GM18520 (cell line): ENCODE measurements around the gene TOM1.

Source experiments
- ATAC-seq: cut with Tn5 transposase; IDR thresholded peaks from one replicate; pipeline ENCODE4 v1.9.1; 2021; ENCODE audit not compliant: unreplicated experiment

The TOM1 gene

DNA sequence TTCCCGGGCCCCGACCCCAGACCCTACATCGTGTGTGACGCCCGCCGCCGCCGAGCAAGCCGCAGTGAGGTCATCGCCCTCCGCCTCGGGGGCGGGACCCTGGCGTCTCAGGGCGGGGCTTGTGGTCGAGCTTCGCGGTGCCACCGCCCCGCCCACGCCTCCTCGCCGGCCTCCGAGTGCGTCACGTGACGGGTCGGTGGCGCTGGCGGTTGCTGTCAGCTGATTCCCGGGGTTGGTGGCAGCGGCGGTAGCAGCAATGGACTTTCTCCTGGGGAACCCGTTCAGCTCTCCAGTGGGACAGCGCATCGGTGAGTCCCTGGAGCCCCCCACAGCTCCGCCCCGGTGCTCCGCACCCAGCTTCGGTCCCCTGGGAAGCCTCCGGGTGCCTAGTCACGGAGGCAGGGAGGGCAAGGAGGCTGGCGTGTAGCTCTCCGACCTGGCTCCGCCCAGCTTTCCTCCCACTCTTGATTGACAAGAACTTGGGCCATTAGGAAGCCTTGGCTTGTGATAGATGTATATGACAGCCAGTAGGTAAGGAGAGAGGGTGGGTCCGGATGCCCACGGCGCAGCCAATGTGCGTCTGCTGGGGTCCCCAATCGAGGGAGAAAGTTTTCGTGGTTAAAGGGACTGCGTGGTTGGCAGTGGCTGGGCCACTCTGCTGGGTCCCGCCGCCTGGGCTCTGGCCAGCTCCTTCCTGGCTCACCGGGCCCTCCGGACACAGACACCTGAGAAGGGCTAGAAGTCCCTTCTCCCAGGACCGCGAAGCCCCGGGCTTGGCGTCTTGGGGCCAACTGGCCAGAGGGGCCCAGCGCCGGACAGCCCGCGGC lies at the start of gene TOM1:
TOM1 (plus strand) TSS at position 222 of the 827 bp plus-strand sequence; CDS start at position 257, 35 bp downstream.
- ATAC-seq: peak; percentile 95

DNA sequence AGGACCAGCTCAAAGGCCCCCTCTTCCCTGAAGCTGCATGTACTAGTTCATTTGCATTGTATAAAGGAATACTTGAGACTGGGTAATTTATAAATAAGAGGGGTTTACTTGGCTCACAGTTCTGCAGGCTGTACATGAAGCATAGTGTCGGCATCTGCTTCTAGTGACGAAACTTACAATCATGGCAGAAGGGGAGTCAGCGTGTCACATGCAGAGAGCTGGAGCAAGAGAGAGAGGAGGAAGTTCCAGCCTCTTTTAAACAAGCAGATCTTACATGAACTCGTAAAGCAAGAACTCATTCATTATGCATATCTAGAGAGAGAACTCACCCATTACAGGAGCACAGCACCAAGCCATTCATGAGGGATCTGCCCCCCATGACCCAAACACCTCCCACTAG lies 49.5 kb upstream of the TOM1 start:
- ATAC-seq: no peak

DNA sequence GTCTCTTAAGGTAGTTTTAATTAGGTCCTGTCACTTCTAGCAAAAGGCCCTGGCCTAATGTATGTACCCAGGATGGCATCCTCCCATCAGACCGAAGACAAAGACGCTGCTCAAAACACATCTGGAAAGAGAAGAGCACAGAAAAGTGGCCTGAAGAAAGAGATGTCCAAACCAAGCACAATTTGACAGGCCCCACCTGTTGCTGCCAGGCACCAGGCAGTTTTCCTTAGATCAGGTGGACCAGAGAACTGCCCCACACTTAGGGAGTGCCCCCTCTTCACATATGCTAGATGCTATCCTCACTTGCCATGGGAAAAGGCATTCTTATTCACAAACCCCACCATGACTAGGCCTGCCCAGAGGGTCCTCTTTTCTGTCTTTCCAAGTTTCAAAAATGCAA lies 45.7 kb upstream of the TOM1 start:
- no peak for ATAC-seq

DNA sequence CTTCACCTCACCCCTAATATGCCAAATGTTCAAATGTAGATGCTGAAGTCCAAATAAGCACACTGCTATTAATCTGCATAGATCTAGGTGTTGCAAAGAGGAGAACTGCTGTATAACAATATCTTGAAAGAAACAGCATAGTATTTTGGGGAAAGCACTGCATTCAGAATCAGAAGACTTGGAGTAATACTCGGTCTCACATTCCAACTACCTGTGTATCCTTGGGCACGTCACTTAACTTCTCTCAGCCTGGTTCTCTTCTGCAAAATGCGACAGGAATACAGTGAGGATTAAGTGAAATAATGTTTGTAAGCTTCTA lies 42.7 kb upstream of the TOM1 start:
- ATAC-seq: peak; percentile 14

DNA sequence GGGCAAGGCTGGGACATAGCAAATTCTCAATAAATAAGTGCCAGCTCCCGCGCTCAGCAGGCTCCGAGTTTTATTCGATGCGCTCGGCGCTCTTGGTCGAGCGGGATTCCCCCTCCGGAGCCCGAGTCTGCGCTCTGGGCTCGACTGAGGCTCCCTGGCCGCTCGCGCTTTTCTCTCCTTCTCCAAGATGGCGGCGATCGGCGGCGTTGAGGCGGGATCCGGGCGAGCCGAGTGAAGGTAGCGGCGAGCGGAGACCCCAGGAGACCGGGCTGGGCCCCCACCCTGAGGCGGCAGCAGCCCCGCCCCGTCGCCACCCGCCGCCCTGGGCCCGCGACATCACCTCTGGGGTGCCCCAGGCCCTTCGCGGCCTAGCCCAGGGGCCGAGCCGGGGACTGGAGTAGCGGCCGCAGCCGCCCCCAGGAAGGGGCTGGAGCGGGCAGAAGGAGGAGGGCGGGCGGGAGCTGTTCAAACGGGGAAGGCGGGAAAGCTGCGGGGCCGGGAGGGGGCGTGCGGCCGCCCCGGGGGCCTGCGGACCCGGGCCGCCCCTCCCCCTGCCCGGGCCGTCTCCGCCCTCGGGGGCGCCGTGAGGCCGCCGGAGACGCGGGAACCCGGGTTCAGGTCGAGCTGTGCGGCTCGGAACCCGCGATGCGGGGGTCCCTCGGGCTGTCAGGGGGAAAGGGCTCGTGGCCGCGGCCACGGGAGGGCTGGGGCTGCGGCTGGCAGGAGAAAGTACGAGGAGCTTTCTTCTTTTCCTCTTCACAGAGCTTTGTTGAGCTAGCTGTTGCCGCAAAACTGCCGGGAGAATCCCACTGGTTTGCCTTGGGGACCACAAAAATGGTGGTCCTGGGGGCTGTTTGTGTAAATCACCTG lies 42.1 kb upstream of the TOM1 start, which contains the start of gene HMGXB4:
HMGXB4 (plus strand) TSS at position 173 of the 870 bp plus-strand sequence. CDS start 4,898 bp downstream, outside the sequence.
- peak; percentile 70 for ATAC-seq

DNA sequence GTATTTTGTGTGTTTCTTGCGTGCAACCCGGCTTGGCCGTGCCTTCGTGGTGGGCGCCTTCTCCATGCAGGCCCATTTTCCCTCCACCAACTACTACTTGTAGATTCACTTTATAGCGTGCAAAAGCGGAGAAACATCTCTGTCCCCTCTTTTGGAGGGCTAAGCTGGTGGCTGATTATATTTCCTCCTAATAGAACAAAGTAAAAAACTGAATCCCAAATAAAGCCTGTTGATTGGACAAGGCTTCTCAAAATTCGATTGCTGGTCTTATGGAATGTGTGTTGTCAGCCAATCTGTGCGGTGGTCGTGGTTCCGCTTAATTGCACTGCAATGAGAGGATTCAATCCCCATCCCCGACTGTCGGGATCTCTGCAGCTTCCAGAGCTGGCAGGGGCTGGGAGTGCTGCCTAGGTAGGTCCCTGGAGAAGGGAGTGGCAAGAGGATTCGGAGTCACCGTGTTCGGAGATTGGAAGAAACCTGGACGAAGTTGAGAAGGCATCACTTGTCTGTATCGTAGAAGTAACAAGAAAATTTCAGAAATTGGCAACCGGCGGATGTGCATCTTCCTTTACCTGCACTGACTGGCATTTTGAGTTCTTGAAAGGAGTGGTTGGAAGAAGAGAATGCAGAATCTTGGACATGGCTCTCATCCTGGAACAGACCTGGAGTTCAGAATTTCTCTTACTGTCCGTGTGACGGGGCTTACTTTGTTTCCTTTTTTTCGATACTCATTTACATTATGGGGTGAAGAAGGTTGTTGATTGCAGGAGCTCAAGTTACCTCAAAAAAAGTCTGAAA lies 41.3 kb upstream of the TOM1 start:
- ATAC-seq: no peak

DNA sequence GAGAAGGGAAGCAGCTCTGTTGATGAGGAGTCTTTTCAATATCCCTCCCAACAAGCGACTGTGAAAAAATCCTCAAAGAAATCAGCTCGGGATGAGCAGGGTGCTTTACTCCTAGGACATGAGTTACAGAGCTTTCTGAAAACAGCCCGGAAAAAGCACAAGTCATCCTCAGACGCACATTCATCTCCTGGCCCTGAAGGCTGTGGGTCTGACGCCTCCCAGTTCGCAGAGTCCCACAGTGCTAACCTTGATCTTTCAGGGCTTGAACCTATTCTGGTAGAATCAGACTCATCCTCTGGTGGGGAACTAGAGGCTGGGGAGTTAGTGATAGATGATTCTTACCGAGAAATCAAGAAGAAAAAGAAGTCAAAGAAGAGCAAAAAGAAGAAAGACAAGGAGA lies 34.7 kb upstream of the TOM1 start:
- ATAC-seq: no peak

DNA sequence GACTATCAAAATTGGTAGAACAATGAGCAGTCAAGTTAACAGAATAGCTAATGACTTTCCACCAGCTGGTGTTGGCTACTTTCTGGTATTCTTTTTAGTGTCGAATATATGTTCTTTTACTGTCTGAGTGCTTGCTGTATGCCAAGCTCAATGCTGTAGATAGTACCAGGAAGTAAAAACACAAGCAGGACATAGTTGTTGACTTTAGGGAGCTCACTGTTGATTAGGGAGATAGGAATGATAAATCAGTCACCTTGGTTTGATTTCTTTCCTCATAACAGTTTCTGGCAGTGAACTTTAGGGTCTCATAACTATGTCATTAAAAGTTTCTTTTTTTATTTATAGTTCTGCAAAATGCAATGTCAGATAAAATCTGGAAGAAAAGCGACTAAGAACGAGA lies 33.4 kb upstream of the TOM1 start:
- ATAC-seq: no peak

DNA sequence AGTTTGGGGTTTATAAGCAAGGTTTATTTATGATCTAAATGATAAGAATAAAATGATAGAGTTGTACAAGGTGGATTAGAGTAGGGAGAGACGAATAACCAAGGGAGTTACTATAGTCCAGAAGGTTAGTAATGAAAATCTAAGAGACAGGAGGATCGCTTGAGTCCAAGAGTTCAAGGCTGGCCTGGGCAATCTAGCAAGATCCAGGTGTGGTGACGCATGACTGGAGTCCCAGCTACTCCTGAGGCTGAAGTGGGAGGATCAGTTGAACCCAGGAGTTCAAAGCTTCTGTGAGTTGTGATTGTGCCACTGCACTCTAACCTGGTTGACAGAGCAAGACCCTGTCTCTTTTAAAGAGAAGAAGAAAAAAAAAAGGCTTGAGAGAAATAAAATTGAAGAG lies 30.1 kb upstream of the TOM1 start:
- no peak for ATAC-seq

DNA sequence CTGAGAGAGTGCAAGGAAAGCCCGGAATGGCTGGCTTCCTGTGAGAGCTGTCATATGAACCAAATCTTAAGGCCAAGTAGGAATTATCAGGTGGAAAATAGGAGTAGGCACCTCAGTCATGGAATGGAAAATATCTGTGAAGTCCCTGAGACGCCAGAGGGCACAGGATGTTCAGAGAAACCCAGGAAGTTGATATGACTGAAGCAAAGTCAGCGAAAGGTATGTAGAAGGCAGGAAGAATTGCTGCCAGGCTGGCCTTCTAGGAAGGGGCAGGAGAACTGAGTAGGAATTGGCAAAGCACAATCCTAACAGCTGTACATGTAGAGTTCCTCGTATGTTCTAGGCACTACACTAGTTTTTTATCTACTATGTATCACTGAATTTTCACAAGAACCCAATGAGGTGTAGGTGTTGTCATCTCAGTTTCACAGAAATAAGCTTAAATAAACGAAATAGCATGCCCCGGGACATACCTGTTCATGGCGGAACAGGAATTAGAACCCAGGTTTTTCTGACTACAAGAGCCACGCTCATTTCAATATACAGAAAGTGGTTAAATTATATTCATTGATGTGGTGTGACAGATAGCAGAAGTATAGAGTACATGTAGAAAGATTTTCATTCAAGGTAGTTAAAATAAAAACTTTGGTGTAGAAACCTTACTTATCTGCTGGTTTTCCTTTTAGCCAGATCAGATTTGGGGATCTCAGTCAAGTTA lies 25.4 kb upstream of the TOM1 start:
- ATAC-seq: no peak

DNA sequence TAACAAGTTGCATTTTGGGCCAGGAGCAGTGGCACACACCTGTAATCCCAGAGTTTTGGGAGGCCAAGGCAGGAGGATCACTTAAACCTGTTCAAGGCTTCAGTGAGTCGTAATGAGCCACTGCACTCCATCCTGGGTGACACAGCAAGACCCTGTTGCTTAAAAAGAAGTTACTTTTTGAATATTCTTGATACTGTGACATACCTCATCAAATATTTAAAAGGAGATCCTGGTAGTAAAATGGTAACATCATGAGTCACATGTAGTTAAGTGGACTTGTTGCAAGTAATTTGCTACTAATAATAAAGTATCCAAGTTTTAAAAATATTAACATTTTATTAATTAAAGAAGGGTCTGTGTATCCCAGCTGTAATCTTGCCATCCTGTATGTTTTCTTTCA lies 24.1 kb upstream of the TOM1 start:
- no peak for ATAC-seq

DNA sequence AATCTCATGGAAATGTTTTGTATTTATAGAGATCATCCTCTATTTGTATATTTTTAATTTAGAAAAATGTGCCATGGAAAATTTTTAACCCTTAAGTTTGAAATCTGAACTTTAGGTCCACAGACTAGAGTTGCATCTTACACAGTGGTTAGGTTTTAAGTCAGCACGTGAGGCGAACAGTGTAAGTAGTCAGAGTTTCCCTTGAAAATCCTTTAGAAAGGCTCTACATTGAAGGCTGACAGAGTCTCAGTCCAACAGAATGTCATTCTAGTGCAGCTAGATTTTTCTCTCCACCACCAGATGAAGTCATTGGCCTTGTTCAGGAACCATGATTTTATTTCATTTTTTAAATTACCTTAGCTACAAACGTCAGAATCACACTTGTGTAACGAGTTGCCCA lies 23.7 kb upstream of the TOM1 start:
- ATAC-seq: no peak

DNA sequence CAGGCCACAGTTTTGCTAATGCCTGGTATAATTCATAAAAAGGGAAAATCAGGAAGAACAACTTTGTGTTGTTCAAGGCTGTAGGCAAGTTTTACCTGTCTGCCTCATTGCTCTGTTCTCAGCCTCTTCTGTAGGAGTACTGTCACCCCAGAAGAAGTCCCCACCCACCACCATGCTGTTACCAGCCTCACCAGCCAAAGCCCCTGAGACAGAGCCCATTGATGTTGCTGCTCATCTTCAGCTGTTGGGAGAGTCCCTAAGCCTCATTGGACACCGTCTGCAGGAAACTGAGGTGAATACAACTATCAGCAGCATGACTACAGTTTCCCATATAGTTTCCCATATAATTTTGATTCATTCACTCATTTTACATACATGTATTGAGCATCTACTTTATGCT lies 11.6 kb upstream of the TOM1 start:
- ATAC-seq: no peak

DNA sequence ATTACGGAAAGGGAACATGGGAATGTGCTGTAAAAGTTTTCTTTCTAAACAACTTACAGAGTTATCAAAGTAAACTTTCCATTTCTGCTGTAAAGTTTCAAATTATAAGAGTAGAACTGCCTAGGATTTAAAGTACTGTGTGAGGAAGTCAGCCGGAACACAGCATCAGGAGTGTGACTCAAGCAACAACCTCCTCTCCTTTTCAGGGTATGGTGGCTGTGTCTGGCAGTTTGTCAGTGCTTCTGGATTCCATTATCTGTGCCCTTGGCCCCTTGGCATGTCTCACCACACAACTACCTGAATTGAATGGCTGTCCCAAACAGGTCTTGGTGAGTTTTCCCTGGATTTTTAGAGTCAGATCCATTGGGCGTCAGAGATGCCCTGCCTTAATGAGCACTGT lies 6.9 kb upstream of the TOM1 start:
- ATAC-seq: no peak

DNA sequence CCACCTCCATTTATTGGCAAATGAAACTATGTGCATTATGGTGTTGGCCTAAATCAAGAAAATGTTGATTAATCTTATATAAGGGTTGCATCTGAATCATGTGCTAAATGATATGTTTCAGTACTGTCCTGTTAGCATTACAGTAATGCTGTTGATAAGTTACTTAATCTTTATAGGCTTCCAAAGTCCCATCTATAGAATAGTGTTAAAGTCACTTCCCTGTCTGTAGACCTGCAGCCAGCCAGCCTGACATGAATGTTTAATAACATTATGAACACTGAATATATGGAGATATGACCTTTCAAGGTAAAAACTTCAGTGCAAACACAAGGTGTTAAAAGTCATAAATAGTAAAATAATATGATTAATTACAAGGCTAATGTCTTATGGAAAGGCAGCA lies 3.6 kb upstream of the TOM1 start:
- no peak for ATAC-seq

DNA sequence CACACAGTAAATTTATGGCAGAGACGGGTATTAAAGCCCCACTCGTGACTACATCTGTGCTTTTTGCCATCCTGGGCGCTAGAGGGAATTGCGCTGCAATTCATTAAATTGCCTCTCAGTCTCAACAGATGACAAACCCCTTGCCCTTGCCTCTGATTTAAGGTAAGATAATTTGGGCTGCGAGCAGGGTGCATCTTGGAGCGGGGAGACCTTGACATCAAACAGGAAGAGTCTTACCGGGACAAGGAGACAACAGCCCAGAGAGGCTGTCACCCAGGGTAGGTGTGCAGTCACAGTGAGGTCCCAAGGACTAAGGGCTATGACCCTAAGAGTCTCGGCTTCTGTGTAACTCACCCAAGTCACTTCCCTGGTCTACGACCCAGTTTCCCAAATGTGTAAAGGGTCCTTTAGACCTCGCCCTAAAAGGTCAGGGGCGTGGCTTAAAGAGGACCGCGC lies 449 bp upstream of the TOM1 start:
- peak; percentile 4 for ATAC-seq

DNA sequence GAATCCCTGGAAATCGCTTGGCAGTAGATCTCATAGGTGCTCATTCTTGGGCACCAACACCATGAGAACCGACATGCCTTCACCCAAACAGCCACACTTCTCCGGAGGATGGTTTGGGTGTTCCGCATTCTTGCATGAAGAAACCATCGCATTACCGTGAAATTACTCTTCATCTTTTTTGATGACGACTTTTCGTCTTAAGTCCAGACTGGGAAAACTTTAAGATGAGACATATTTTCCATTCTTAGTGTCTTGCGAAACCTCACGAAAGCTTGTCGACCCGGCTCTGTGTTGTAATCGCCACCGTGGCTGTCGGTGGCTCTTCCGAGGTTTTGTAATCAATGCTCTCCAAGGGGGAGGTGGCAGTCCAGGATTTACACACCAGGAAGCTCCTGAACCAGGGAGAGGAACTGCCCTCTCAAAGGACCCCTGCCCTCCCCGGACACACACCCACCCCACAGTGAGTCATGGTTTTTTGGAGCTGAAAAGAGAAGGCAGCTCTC lies 1.7 kb downstream of the TOM1 start:
- ATAC-seq: no peak

DNA sequence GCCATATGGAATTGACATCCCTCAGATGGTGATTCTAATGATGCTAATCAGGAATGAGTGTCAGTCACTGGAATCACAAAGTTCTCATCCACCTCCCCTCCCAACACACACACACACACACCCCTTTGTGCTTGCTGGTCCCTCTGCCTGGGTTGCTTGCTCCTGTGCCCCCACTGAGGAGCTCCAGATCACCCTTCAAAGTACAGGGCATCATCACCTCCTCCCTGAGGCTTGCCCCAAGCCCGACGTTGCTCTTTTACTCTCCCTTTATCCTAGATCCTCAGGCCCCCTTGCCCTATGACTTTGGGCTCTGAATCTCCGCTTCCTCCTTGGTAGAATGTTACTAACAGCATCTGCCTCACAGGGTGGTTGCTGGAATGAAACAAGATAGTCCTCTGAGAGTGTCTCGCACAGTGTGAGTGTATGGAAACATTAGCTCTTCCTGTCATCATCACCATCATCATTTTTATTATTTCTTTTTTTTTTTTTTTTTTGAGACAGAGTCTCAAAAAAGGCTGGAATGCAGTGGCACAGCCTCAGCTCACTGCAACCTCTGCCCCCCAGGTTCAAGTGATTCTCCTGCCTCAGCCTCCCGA lies 3.4 kb downstream of the TOM1 start:
- no peak for ATAC-seq

DNA sequence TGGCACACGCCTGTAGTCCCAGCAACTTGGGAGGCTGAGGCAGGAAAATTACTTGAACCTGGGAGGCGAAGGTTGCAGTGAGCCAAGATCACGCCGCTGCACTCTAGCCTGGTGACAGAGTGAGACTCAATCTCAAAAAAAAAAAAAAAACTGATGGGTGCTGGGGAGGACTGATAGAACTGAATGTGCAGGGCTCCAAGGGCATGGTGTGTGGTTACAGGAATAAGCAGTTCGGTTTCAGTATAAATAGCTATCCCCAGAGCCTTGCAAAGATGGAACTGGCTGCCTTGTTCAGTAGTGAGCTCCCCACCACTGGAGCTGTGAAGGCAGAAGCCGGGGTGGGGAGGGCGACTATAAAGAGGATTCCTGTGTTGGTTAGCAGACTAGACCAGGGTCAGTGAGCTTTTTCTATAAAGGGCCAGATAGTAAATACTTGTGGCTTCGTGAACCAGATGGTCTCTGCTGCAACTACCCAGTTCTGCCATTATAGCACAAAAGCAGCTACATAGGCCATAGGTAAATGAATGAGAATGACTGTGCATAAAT lies 5.9 kb downstream of the TOM1 start:
- no peak for ATAC-seq
